ENCODE results near the gene RGMA. TPM values are rescaled to one million over a fixed set of nuclear protein-coding genes. Genes with fewer than 3 reads are reported as not detected.

The RGMA gene
- total and polyA plus RNA-seq, 2 of the 8 experiments (the other 6 are each of a cell fraction or from before 2014, with no cell fraction given), result 19.9 to 39.8 TPM

- H2BK5ac ChIP-seq (ENCODE audit: low read depth, low read length), result no peak overlapping the region
- H4K20me1 ChIP-seq (replicated peaks in 1 of 2; ENCODE audit: control insufficient read depth in 1 of 2, insufficient read depth in 2 of 2, low read length in 2 of 2), result no peaks in the 10 kb centered on the region
- no peak overlapping the region for H3K27ac ChIP-seq (ENCODE audit: low read depth, low read length)
- H3K27me3 ChIP-seq (replicated peaks in 1 of 4; ENCODE audit: control insufficient read depth in 3 of 4, extremely low read depth in 1 of 4, insufficient read depth in 3 of 4, low read length in 3 of 4), result peaks cover 1 to 24% (median 14%) of the 10 kb centered on the region in 4 experiments; a peak in 6 of 7 replicates
- POLR2A ChIA-PET (ENCODE audit: partially characterized antibody), result interaction anchor here (0.6 kb wide), 1 partner anchor 1015 kb away, joined by 3 read pairs; no protein-coding TSS in a partner anchor
- no peak overlapping the region for H2AFZ ChIP-seq (ENCODE audit: low read length)
- no peak overlapping the region for H4K91ac ChIP-seq (replicated peaks; ENCODE audit: insufficient read length, low read length)
- no peak overlapping the region for H3K4ac ChIP-seq (replicated peaks; ENCODE audit: insufficient read length, low read depth, low read length)
- H4K5ac ChIP-seq (ENCODE audit: insufficient read length, low read depth, low read length), result no peak overlapping the region
- no peaks in the 10 kb centered on the region for H3K23me2 ChIP-seq (ENCODE audit: low read depth, low read length)
- H2AK5ac ChIP-seq (ENCODE audit: low read depth, low read length), result no peak overlapping the region
- CTCF ChIA-PET (ENCODE audit: partially characterized antibody), result interaction anchor here (1.0 to 1.2 kb wide), 2 partner anchors 13 to 48 kb away, joined by 3 read pairs; no protein-coding TSS in a partner anchor
- no peak overlapping the region for H3K14ac ChIP-seq (ENCODE audit: insufficient read length)
- no peaks in the 10 kb centered on the region for H3K79me1 ChIP-seq (ENCODE audit: low read depth, low read length)
- no peak overlapping the region for H2BK15ac ChIP-seq (ENCODE audit: low read length)
- H3K4me2 ChIP-seq (ENCODE audit: insufficient read depth in 1 of 2, low read depth in 2 of 2, low read length in 2 of 2), result peak overlapping the region; percentile 24 to 32; a peak in 1 of 4 replicates
- no peak for FAIRE-seq
- no peaks in the 10 kb centered on the region for H3K79me2 ChIP-seq (ENCODE audit: control insufficient read depth in 1 of 2, insufficient read depth in 2 of 2, low read length in 2 of 2)
- no peak overlapping the region for H3K23ac ChIP-seq (ENCODE audit: insufficient read length)
- no peak overlapping the region for H2BK12ac ChIP-seq (ENCODE audit: low read depth, low read length)
- H3K9me3 ChIP-seq (ENCODE audit: insufficient read depth in 2 of 2, low read depth in 1 of 2, low read length in 1 of 2), result no peaks in the 10 kb centered on the region
- no peak overlapping the region; the same call in 1 of the 2 replicates for H3K18ac ChIP-seq (ENCODE audit: extremely low read depth, low read length)
- no peak overlapping the region for H3K4me3 ChIP-seq (ENCODE audit: extremely low read depth in 1 of 4, insufficient read depth in 2 of 4, low read depth in 3 of 4, low read length in 4 of 4)
- H3K56ac ChIP-seq (replicated peaks; ENCODE audit: insufficient read length, low read depth, low read length), result no peak overlapping the region
- no peak overlapping the region for H4K8ac ChIP-seq (ENCODE audit: extremely low read depth, insufficient read depth, low read length)
- peaks cover 7 to 13% (median 8%) of the 10 kb centered on the region in 4 experiments; a peak in 5 of 7 replicates for H3K4me1 ChIP-seq (replicated peaks in 1 of 4; ENCODE audit: control insufficient read depth in 3 of 4, insufficient read depth in 4 of 4, low read length in 3 of 4)
- no peak overlapping the region for H2BK120ac ChIP-seq (replicated peaks; ENCODE audit: low read depth, low read length)
- H2BK20ac ChIP-seq (ENCODE audit: low read length), result no peak overlapping the region
- no peak overlapping the region for H3K9ac ChIP-seq (replicated peaks in 1 of 4; ENCODE audit: extremely low read depth in 1 of 4, low read depth in 3 of 4, low read length in 3 of 4)
- no peak for DNase-seq (ENCODE audit: low read depth in 1 of 2, low spot score in 2 of 2)
- WGBS, 2 experiments (ENCODE audit: extremely low coverage in 1 of 2, insufficient coverage in 1 of 2, insufficient read length in 1 of 2, insufficient replicate concordance in 2 of 2, low coverage in 1 of 2, low lambda C conversion rate in 2 of 2, missing lambda C conversion rate in 1 of 2), result 68% methylated on average over 7 of the region's 7 CpGs; no CpG with 5 or more reads in 1 of the 2 experiments
- H3K36me3 ChIP-seq (ENCODE audit: control insufficient read depth in 2 of 4, insufficient read depth in 4 of 4, low read length in 3 of 4), result no peaks in the 10 kb centered on the region
- TF ChIP-seq SIRT6 (IDR thresholded peaks at IDR 0.05; ENCODE audit: low read length) (no peak), CHD2 (IDR thresholded peaks at IDR 0.05; ENCODE audit: low read length) (no peak), HDAC2 (IDR thresholded peaks at IDR 0.05; ENCODE audit: borderline replicate concordance in 1 of 2, low read depth in 2 of 2, low read length in 2 of 2) (no peak), ATF2 (IDR thresholded peaks at IDR 0.05; ENCODE audit: low read length) (no peak), E2F6 (IDR thresholded peaks at IDR 0.05) (no peak), SRF (IDR thresholded peaks at IDR 0.05; ENCODE audit: low read depth, low read length) (no peak), RXRA (IDR thresholded peaks at IDR 0.05; ENCODE audit: insufficient read depth, low read depth, low read length) (no peak)
These were observed 47.6 kb upstream of the RGMA start for GRCh38 chr15:93136606-93137005.

Measured in H1 (cell line).